CMK (cell line): ENCODE data around the gene MARK2.
"Not testable (repeated sequence)": the region's sequence is repeated elsewhere in the genome, so short reads cannot be mapped to it uniquely, and the experiment has no call there.

Experiments
- DNase-seq: peaks from one replicate; pipeline ENCODE4 v3.0.0-alpha.2; 2010; ENCODE audit warnings: low read depth

Gene MARK2

DNA sequence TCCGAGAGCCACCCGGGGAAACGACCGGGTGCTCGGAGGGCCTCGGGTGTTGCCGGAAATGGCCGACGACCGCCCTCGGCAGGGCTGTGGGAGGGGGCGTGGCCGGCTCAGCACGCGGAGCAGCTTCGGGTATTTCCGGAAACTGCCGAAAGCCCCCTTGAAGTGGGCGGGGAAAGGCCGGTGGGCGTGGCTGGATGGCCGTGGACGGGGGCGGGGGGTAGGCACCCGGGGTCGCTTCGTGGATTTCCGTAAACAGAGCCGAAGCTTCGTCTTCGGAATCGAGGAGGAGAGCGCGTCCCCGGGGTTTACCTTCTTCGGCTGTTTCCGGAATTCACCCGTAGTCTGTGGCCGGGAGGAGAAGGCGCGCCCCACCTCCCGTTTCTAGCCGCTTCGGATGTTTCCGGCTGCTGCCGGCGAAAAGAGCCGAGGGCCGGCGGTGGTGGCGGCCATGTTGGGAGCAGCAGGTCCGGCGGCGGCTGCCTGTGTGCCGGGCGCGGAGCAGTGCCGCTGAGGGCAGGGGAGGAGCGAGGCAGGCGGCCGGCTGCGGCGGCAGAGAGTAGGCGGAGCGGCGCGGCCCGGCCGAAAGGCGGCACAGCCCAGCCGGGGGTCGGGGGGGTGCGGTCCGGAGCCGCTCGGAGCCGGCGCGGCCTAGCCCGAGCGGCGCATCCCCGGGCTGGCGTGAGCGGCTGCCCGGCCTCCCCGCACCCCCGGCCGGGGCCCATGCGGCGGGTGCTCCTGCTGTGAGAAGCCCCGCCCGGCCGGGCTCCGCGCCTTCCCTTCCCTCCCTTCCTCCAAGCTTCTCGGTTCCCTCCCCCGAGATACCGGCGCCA, at the start of gene MARK2:
Gene MARK2 (plus strand): TSS at position 433 of the 830 bp plus-strand sequence. CDS start 397 bp downstream, at position 830.
- peak; percentile 80 for DNase-seq

- DNase-seq: no peak
Observed at GRCh38 chr11:63791495-63792167, 47.3 kb upstream of the MARK2 start.

- DNase-seq: no peak
Observed at GRCh38 chr11:63793161-63793560, 45.7 kb upstream of the MARK2 start.

GRCh38 chr11:63795066-63795465, 43.8 kb upstream of the MARK2 start:
- DNase-seq: no peak

DNA sequence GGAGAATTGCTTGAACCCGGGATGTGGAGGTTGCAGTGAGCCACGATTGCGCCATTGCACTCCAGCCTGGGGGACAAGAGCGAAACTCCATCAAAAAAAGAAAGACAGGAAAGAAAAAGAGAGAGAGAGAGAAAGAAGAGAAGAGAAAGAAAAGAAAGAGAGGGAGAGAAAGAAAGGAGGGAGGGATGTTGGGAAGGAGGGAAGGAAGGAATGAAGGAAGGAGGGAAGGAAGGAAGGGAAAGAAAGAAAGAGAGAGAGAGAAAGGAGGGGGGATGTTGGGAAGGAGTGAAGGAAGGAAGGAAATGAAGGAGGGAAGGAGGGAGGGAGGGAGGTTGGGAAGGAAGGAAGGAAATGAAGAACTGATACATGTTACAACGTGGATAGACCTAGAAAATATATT, 38.0 kb upstream of the MARK2 start:
- no peak for DNase-seq

GRCh38 chr11:63802637-63803414, 36.1 kb upstream of the MARK2 start:
- no peak for DNase-seq

- no peak for DNase-seq
Observed at GRCh38 chr11:63804259-63804658, 34.7 kb upstream of the MARK2 start.

GRCh38 chr11:63805844-63806415, 33.0 kb upstream of the MARK2 start:
- DNase-seq: no peak

GRCh38 chr11:63810383-63810782, 28.5 kb upstream of the MARK2 start:
- not testable (repeated sequence) for DNase-seq

DNA sequence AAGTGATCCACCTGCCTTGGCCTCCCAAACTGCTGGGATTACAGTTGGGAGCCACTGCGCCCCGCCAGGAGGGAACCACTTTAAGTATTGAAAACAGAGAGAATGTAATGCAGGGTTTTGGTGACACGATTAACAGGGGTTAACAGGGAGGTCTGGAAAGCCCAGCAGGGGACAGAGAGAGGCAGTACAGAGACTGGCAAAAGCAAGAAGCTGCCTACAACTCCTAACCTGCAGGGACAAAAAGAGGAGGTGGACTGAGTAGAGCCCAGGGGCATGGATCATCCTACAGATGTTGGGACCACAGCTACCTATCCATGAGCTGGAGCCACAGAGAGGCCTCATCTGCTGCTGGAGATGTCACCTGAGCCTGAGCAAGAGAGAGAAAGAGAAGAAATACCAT, 27.4 kb upstream of the MARK2 start:
- no peak for DNase-seq

DNA sequence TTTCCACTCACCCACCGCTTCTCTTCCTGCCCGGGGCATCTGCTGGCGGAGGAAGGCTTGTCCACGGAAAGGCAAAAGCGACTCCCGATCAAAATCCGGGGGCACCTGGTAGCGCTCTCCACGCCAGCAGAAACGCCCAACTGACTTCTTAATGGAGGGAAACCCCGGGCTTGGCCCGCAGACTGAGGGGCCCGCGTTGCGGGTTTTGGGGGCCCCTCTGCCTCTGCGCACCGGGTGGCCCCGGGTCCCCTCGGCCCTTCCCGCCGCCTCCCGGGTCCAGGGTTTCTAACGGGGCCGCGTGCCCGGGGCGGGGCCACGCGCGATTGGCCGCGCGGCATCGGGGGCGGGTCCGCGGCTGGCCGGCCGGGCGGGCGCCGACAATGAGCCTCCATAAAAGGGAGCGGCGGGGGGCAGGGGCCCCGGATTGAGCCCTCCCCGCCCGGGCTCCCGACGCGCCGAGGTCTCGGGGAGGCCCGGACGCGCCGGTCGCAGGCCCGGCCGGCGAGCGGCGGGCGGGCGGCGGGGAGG, 25.8 kb upstream of the MARK2 start, which contains the start of gene SPINDOC:
Gene SPINDOC (plus strand): TSS at position 422 of the 528 bp plus-strand sequence. CDS start 231 bp downstream, outside the sequence.
- DNase-seq: peak; percentile 30

GRCh38 chr11:63813563-63814382, 25.1 kb upstream of the MARK2 start:
- peak; percentile 46 for DNase-seq

DNA sequence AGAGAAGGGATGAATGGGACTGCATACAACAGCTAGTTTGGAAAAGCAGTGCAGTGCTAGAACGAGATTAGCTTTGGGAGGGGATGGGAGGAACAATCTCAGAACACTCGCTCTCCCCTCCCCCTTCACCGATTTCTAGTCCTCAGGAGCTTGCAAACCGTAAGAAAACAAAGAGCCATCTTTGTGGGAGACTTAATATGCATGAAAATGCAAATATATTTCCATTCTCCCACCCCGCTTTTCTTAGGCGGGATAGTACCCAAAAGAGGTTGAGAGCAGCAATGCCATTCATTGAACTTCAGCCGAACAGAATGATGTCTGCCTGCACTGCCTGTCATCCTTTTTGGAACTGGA, 24.6 kb upstream of the MARK2 start:
- no peak for DNase-seq

GRCh38 chr11:63816166-63816565, 22.7 kb upstream of the MARK2 start:
- DNase-seq: no peak

GRCh38 chr11:63816732-63817131, 22.2 kb upstream of the MARK2 start:
- no peak for DNase-seq

- no peak for DNase-seq
Observed at GRCh38 chr11:63817758-63818498, 21.0 kb upstream of the MARK2 start.

DNA sequence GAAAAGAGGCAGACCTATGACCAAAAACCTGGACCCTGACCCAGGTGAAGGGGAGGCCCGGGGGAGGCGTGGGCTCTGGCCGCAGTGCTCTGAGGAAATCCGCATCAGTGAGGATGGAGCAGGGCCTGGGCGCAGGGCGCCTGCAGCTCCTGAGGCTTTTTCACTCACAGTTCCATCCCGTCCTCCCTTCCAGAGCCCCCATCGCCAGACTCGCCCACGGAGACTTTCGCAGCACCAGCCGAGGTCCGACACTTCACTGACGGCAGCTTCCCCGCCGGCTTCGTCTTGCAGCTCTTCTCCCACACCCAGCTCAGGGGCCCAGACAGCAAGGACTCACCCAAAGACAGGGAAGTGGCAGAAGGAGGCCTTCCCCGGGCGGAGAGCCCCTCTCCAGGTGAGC, 20.3 kb upstream of the MARK2 start:
- no peak for DNase-seq

- DNase-seq: no peak
Observed at GRCh38 chr11:63821411-63821810, 17.5 kb upstream of the MARK2 start.

DNA sequence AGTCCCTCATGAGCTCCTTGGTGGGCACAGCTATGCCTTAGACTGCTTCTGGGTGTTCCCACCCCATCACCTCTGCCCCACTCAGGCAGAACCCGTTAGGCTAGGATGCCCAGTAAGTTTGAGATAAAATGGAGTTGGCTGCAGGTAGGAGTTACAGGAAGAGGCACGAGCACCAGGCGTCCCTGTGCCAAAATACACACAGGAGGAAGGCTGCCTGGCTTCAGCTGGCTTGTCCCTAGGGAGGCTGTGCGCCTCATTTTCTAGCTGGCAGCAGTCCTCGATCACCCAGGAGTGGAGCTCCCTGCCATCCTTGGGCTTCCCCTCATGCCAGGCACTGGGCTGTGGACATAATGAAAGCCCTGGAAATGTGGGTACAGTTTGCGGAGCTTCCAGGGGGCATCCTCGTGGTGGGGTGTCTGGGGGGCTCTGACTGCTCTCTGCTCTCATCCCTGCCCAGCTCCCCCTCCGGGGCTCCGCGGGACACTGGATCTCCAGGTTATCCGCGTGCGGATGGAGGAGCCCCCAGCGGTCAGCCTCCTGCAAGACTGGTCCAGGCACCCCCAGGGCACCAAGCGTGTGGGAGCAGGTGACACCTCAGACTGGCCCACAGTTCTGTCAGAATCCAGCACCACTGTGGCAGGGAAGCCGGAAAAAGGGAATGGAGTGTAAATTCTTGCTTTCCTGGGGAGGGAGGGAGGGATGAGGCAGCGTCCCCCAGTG, 12.3 kb upstream of the MARK2 start:
- DNase-seq: no peak
